Nephron (organoid): ENCODE measurements around the gene DTD1.
A peak's percentile ranks its signal among the peaks of the same experiment; 100 is the strongest.

Experiments used
- H3K27ac Mint-ChIP-seq, 3 experiments: 2 replicates each; pipeline ENCODE4 v1.8.0; 2020; ENCODE audit warnings: mixed read lengths in 3 of 3, mild to moderate bottlenecking in 2 of 3, moderate library complexity in 1 of 3
- H3K27me3 Mint-ChIP-seq: 2 replicates; pipeline ENCODE4 v1.8.0; 2021; ENCODE audit warnings: low read depth, mild to moderate bottlenecking, moderate library complexity, mixed read lengths
- H3K36me3 Mint-ChIP-seq: 2 replicates; pipeline ENCODE4 v1.8.0; 2020; ENCODE audit warnings: low read depth, mixed read lengths
- H3K4me1 Mint-ChIP-seq: 2 replicates; pipeline ENCODE4 v1.8.0; 2020; ENCODE audit warnings: mixed read lengths
- H3K4me3 Mint-ChIP-seq, 3 experiments: 2 replicates each; pipeline ENCODE4 v1.8.0; 2020; ENCODE audit warnings: mild to moderate bottlenecking in 3 of 3, mixed read lengths in 3 of 3, moderate library complexity in 2 of 3
- H3K9me3 Mint-ChIP-seq: 2 replicates; pipeline ENCODE4 v1.8.0; 2020; ENCODE audit warnings: mixed read lengths
- CTCF ChIP-seq, 3 experiments: fragments of 200-600 bp; sonication (generic); IDR thresholded peaks; one replicate each; pipeline ENCODE4 v1.5.0; 2021; ENCODE audit warnings: antibody characterized with exemption in 3 of 3; ENCODE audit not compliant: unreplicated experiment in 3 of 3

Gene DTD1

GRCh38 chr20:18731940-18732339 is 144.1 kb downstream of the DTD1 start:
- H3K4me1 Mint-ChIP-seq, result peaks cover 7% of the 10 kb centered on the region
- no peaks in the 10 kb centered on the region for H3K9me3 Mint-ChIP-seq
- no peak for TF ChIP-seq CTCF (IDR thresholded peaks at IDR 0.05; ENCODE audit: unreplicated experiment in 3 of 3)
- no peak overlapping the region for H3K27ac Mint-ChIP-seq
- no peaks in the 10 kb centered on the region for H3K36me3 Mint-ChIP-seq
- H3K27me3 Mint-ChIP-seq, result no peaks in the 10 kb centered on the region
- H3K4me3 Mint-ChIP-seq, result no peak overlapping the region

- no peak overlapping the region for H3K4me3 Mint-ChIP-seq
- H3K36me3 Mint-ChIP-seq, result no peaks in the 10 kb centered on the region
- H3K4me1 Mint-ChIP-seq, result peaks cover 16% of the 10 kb centered on the region
- no peaks in the 10 kb centered on the region for H3K27me3 Mint-ChIP-seq
- TF ChIP-seq CTCF (IDR thresholded peaks at IDR 0.05; ENCODE audit: unreplicated experiment in 3 of 3), result no peak
- H3K9me3 Mint-ChIP-seq, result no peaks in the 10 kb centered on the region
- H3K27ac Mint-ChIP-seq, result peak overlapping the region in 1 of 3 experiments; percentile 59
These were observed 146.8 kb downstream of the DTD1 start for GRCh38 chr20:18734525-18735189.

GRCh38 chr20:18737140-18737539 is 149.3 kb downstream of the DTD1 start:
- H3K27me3 Mint-ChIP-seq, result no peaks in the 10 kb centered on the region
- H3K4me1 Mint-ChIP-seq, result peaks cover 38% of the 10 kb centered on the region
- H3K36me3 Mint-ChIP-seq, result no peaks in the 10 kb centered on the region
- TF ChIP-seq CTCF (IDR thresholded peaks at IDR 0.05; ENCODE audit: unreplicated experiment in 3 of 3), result no peak
- peak overlapping the region in 1 of 3 experiments; percentile 9 for H3K27ac Mint-ChIP-seq
- no peak overlapping the region for H3K4me3 Mint-ChIP-seq
- H3K9me3 Mint-ChIP-seq, result no peaks in the 10 kb centered on the region

- Mint-ChIP-seq H3K4me3 (no peak overlapping the region), H3K36me3 (no peaks in the 10 kb centered on the region), H3K27ac (peak overlapping the region in 1 of 3 experiments; percentile 31), H3K9me3 (no peaks in the 10 kb centered on the region), H3K4me1 (peaks cover 38% of the 10 kb centered on the region), H3K27me3 (no peaks in the 10 kb centered on the region)
- TF ChIP-seq CTCF (IDR thresholded peaks at IDR 0.05; ENCODE audit: unreplicated experiment in 3 of 3), result no peak
These were observed 150.2 kb downstream of the DTD1 start for GRCh38 chr20:18738055-18738454.

GRCh38 chr20:18738888-18739287 is 151.0 kb downstream of the DTD1 start:
- Mint-ChIP-seq H3K36me3 (no peaks in the 10 kb centered on the region), H3K27ac (peak overlapping the region; percentile 90 to 95 (median 95)), H3K4me3 (no peak overlapping the region), H3K27me3 (no peaks in the 10 kb centered on the region), H3K4me1 (peaks cover 38% of the 10 kb centered on the region), H3K9me3 (no peaks in the 10 kb centered on the region)
- no peak for TF ChIP-seq CTCF (IDR thresholded peaks at IDR 0.05; ENCODE audit: unreplicated experiment in 3 of 3)

- Mint-ChIP-seq H3K9me3 (no peaks in the 10 kb centered on the region), H3K4me1 (peaks cover 36% of the 10 kb centered on the region)
These were observed 151.9 kb downstream of the DTD1 start for GRCh38 chr20:18739751-18740166.

More at GRCh38 chr20:18739751-18740166, 151.9 kb downstream of the DTD1 start:
- no peak for TF ChIP-seq CTCF (IDR thresholded peaks at IDR 0.05; ENCODE audit: unreplicated experiment in 3 of 3)
- peak overlapping the region; percentile 90 to 95 (median 95) for H3K27ac Mint-ChIP-seq
- no peaks in the 10 kb centered on the region for H3K27me3 Mint-ChIP-seq
- H3K36me3 Mint-ChIP-seq, result no peaks in the 10 kb centered on the region
- peak overlapping the region; percentile 10 to 22 (median 19) for H3K4me3 Mint-ChIP-seq
